ENCODE results near the gene FAR1.

The FAR1 gene

DNA sequence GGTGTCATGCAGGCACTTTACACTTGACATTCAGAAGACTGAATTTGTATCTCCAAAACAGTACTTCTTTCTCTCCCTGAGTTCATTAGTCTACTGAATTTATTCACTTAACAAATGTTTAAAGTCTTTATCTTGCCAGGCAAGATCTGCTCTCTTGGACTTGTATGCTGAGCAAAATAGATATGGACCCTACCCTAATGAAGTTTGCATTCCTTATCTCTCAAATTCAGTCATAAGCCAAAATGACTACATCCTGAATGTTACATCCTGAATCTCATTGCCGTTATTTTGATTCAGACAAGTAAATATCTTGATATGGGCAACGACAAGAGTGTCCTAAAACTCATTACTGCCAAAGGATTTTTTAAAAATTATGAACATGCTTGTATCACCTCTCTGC is 29.7 kb downstream of the FAR1 start:
- no peaks in the 10 kb centered on the region for H3K27me3 Mint-ChIP-seq
- DNase-seq (ENCODE audit: low spot score in 2 of 2) (no peak), ATAC-seq (replicated peaks; ENCODE audit: extremely low read depth, poor library complexity, severe bottlenecking) (no peak)
- no peak overlapping the region for H3K27ac Mint-ChIP-seq (ENCODE audit: low read depth)
- H3K9me3 Mint-ChIP-seq, result no peaks in the 10 kb centered on the region
- H3K4me1 Mint-ChIP-seq, result peaks cover 11% of the 10 kb centered on the region
- H3K4me3 Mint-ChIP-seq, result no peak overlapping the region
- H3K36me3 Mint-ChIP-seq (ENCODE audit: insufficient read depth), result peaks cover 25% of the 10 kb centered on the region

DNA sequence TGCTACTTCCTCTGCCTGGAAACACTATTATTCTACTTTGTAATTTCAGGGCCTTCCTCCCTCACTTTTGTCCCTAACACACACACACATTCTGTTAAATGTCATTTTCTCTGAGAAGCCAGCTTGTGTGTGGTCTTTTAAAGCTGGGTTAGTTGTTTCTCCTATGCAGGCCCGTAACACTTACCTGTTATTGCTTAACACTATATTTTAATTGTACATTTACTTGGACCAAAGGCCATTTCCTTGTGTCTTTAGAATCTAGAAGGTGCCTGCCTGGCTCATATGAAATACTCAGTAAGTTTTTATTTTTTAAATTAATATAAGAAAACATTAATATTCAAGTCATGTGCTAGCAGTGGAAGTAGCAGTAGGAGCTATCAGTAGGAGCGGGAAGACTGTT is 30.6 kb downstream of the FAR1 start:
- ATAC-seq (replicated peaks; ENCODE audit: extremely low read depth, poor library complexity, severe bottlenecking) (no peak), DNase-seq (ENCODE audit: low spot score in 2 of 2) (no peak)
- H3K27ac Mint-ChIP-seq (ENCODE audit: low read depth), result no peak overlapping the region
- peaks cover 2% of the 10 kb centered on the region for H3K4me1 Mint-ChIP-seq
- no peak overlapping the region for H3K4me3 Mint-ChIP-seq
- peaks cover 23% of the 10 kb centered on the region for H3K36me3 Mint-ChIP-seq (ENCODE audit: insufficient read depth)
- no peaks in the 10 kb centered on the region for H3K9me3 Mint-ChIP-seq
- H3K27me3 Mint-ChIP-seq, result no peaks in the 10 kb centered on the region

DNA sequence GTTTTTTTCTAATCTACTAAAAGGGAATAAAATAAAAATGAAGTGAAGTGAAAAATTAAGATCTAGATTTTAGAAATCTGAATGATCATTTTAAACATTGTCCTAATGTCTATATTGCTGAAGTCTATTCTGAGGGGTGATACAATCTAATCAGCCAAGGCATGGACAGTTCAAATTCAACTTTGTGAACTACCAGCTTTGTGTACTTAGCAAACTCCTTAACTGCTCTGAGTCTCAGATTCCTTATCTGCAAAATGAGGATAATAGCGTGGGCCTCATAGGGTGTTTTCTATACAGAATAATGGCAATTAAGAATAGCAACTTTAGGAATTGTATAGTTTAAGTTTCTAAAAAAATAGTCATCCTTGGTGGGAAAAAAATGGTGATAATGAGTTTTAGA is 31.4 kb downstream of the FAR1 start:
- no peak for DNase-seq (ENCODE audit: low spot score in 2 of 2)
- no peak for ATAC-seq (replicated peaks; ENCODE audit: extremely low read depth, poor library complexity, severe bottlenecking)
- Mint-ChIP-seq H3K27ac (ENCODE audit: low read depth) (no peak overlapping the region), H3K27me3 (no peaks in the 10 kb centered on the region), H3K36me3 (ENCODE audit: insufficient read depth) (peaks cover 25% of the 10 kb centered on the region), H3K4me1 (no peaks in the 10 kb centered on the region), H3K9me3 (no peaks in the 10 kb centered on the region), H3K4me3 (no peak overlapping the region)

DNA sequence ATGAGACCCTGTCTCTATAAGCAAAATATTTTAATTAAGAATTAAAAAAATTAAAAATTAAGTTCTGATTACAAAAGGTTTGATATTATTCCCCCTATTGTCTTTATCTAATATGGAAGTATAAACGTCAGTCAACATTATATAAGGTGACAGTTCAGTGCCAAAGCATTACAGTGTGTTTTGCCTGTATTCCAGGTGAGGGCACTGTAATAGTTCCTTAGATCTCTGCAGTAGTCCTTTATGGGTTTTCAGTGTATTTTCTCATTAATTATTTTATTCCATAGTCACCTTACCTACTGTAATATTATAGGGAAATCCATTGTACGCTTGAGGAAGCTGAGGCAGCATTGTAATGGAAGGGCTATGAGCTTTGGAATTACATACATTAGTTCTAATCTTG is 33.0 kb downstream of the FAR1 start:
- Mint-ChIP-seq H3K36me3 (ENCODE audit: insufficient read depth) (peaks cover 23% of the 10 kb centered on the region), H3K27me3 (no peaks in the 10 kb centered on the region)

DNA sequence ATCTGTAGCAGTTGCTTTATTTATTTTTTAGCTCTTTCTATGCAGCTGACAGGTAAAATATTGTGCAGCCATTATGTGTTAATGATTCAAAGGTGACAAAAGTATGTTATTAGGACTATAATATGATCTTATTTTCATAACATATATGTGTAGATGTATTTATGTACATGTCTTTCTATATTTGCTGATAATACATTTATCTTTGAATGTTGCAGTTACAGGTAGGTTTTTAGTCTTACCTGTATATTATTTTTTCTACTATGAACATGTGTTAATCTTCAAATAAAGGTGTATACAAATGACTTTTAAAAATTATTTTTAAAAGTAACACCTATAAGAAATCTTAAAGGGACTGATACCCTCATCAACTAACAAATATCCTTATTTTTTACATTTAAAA is 33.6 kb downstream of the FAR1 start:
- Mint-ChIP-seq H3K4me3 (no peak overlapping the region), H3K27ac (ENCODE audit: low read depth) (no peak overlapping the region), H3K9me3 (no peaks in the 10 kb centered on the region), H3K4me1 (no peaks in the 10 kb centered on the region), H3K36me3 (ENCODE audit: insufficient read depth) (peaks cover 21% of the 10 kb centered on the region), H3K27me3 (no peaks in the 10 kb centered on the region)
- ATAC-seq (replicated peaks; ENCODE audit: extremely low read depth, poor library complexity, severe bottlenecking) (no peak), DNase-seq (ENCODE audit: low spot score in 2 of 2) (no peak)

More for the DNA sequence above, 33.0 kb downstream of the FAR1 start:
- ATAC-seq (replicated peaks; ENCODE audit: extremely low read depth, poor library complexity, severe bottlenecking) (no peak), DNase-seq (ENCODE audit: low spot score in 2 of 2) (no peak)
- Mint-ChIP-seq H3K27ac (ENCODE audit: low read depth) (no peak overlapping the region), H3K9me3 (no peaks in the 10 kb centered on the region), H3K4me3 (no peak overlapping the region), H3K4me1 (no peaks in the 10 kb centered on the region)

DNA sequence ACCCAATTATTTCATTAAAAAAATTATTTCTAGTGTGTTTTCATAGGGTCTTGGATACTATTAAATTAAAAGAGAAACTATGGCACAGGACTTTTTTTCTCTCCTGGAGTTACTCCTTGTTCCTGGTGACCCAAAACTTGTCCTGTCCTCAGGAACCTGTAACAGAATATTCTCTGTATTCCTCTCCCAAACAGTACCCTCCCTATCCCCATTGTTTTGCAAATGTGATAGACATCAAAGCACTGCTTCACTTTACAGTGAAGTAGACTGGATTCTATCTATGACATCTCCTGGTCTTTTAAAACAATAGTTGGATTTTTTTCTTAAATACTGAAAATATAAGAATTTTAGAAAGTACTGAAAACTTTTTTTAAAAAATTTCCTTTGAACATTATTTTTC is 37.2 kb downstream of the FAR1 start:
- Mint-ChIP-seq H3K36me3 (ENCODE audit: insufficient read depth) (peaks cover 24% of the 10 kb centered on the region), H3K4me1 (no peaks in the 10 kb centered on the region), H3K27ac (ENCODE audit: low read depth) (no peak overlapping the region), H3K4me3 (no peak overlapping the region), H3K27me3 (no peaks in the 10 kb centered on the region), H3K9me3 (no peaks in the 10 kb centered on the region)
- DNase-seq (ENCODE audit: low spot score in 2 of 2) (no peak), ATAC-seq (replicated peaks; ENCODE audit: extremely low read depth, poor library complexity, severe bottlenecking) (no peak)

DNA sequence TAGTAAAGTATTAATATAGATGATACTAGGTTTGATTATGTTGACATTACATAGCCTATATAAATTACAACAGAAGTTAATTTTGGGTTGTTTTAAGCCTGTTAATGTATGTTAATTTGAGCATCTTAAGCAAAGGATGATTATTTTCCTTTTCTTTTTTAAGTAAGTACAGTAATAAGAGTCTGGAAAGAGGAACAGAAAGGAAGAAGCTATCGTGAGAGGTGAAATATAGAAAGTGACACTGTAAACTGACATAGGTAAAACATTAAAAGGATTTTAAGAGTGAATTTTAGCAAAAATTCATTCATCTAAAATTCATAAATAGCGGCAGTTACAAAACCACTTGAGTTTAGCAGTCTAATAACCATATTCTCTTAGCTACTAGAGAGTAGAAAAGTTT is 45.5 kb downstream of the FAR1 start:
- H3K27ac Mint-ChIP-seq (ENCODE audit: low read depth), result no peak overlapping the region
- no peaks in the 10 kb centered on the region for H3K9me3 Mint-ChIP-seq
- H3K4me1 Mint-ChIP-seq, result peaks cover 13% of the 10 kb centered on the region
- no peaks in the 10 kb centered on the region for H3K27me3 Mint-ChIP-seq
- no peak for DNase-seq (ENCODE audit: low spot score in 2 of 2)
- H3K36me3 Mint-ChIP-seq (ENCODE audit: insufficient read depth), result peaks cover 35% of the 10 kb centered on the region
- H3K4me3 Mint-ChIP-seq, result no peak overlapping the region
- ATAC-seq (replicated peaks; ENCODE audit: extremely low read depth, poor library complexity, severe bottlenecking), result no peak

DNA sequence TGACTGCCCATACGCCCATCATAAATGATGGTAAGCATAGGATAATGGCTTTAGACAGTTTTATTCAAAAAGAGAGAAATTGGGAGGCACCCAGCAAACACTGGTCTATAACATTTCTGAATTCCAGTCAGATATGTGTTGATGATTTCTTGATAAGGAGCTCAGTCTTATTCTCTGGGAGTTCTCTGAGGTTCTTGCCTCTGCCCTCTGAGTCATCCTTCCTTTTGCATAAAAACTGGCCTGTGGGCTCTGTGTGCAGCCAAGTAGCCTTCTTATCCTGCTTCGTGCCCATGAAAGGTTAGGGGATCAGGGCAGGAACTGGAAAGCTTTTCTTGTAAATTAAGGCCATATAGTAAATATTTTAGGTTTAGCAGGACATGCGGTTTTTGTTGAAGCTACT is 48.9 kb downstream of the FAR1 start:
- ATAC-seq (replicated peaks; ENCODE audit: extremely low read depth, poor library complexity, severe bottlenecking), result no peak
- Mint-ChIP-seq H3K27ac (ENCODE audit: low read depth) (no peak overlapping the region), H3K4me1 (peaks cover 13% of the 10 kb centered on the region), H3K4me3 (no peak overlapping the region), H3K9me3 (no peaks in the 10 kb centered on the region), H3K27me3 (no peaks in the 10 kb centered on the region), H3K36me3 (ENCODE audit: insufficient read depth) (peaks cover 26% of the 10 kb centered on the region)
- DNase-seq (ENCODE audit: low spot score in 2 of 2), result no peak

DNA sequence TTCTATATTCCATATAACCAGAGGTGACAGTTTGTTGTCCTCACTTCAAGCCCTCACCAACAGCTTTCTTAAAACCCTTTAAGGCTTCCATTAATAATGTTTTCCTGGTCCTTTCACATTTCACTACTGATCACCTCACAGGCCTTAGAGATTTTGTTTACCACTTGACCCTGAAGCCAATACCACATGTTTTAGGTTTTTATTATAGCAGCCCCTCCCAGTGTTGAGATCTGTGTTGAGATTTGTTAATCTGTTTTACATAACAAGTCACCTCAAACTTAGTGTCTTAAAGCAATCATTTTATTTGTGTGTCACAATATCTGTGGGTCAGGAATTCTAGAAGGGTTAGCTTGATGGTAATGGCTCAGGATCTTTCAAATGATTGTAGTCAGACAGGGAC is 49.9 kb downstream of the FAR1 start:
- ATAC-seq (replicated peaks; ENCODE audit: extremely low read depth, poor library complexity, severe bottlenecking) (no peak), DNase-seq (ENCODE audit: low spot score in 2 of 2) (no peak)
- H3K4me1 Mint-ChIP-seq, result peaks cover 16% of the 10 kb centered on the region
- no peaks in the 10 kb centered on the region for H3K9me3 Mint-ChIP-seq
- H3K27me3 Mint-ChIP-seq, result no peaks in the 10 kb centered on the region
- H3K27ac Mint-ChIP-seq (ENCODE audit: low read depth), result peak overlapping the region; percentile 16
- peaks cover 32% of the 10 kb centered on the region for H3K36me3 Mint-ChIP-seq (ENCODE audit: insufficient read depth)
- H3K4me3 Mint-ChIP-seq, result no peak overlapping the region

DNA sequence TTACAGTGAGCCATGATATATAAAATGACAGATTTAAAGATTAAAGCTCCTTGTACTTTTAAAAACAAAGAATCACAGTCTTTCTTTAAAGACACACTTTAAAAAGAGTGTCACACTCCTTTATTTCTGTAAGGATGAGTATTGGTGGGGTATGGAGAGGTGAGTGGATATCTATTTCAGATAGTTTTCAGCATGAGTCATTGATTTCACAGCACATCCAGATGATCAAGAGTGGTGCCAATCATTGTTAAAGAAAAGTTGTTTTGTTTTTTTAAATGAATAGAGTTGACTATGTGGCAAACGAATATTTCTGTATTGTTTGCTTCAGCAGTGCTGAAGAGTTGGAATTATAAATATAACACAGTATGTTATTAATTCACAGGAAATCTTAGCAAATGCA is 52.5 kb downstream of the FAR1 start:
- H3K9me3 Mint-ChIP-seq, result no peaks in the 10 kb centered on the region
- DNase-seq (ENCODE audit: low spot score in 2 of 2) (no peak), ATAC-seq (replicated peaks; ENCODE audit: extremely low read depth, poor library complexity, severe bottlenecking) (no peak)
- peaks cover 34% of the 10 kb centered on the region for H3K36me3 Mint-ChIP-seq (ENCODE audit: insufficient read depth)
- no peaks in the 10 kb centered on the region for H3K27me3 Mint-ChIP-seq
- H3K4me1 Mint-ChIP-seq, result peaks cover 18% of the 10 kb centered on the region
- no peak overlapping the region for H3K4me3 Mint-ChIP-seq
- no peak overlapping the region for H3K27ac Mint-ChIP-seq (ENCODE audit: low read depth)

DNA sequence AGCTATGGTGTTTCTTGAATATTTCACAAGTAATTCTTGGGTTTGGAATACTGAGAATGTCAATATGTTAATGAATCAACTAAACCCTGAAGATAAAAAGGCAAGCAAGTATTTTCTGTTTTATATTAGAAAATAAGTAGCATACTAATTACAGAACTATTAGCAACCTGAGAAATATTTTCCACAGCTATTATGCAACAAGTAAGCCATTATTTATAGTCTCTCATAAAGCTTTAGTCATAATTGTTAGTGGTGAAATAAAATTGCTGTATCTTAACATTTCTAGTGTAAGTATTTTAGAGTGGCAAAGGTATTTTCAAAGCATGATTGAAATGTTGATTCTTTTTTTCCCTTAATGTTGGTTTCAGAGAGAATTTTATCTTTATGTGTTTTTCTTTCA is 53.3 kb downstream of the FAR1 start:
- Mint-ChIP-seq H3K4me1 (peaks cover 18% of the 10 kb centered on the region), H3K27ac (ENCODE audit: low read depth) (no peak overlapping the region), H3K4me3 (no peak overlapping the region), H3K27me3 (no peaks in the 10 kb centered on the region), H3K9me3 (no peaks in the 10 kb centered on the region), H3K36me3 (ENCODE audit: insufficient read depth) (peaks cover 34% of the 10 kb centered on the region)
- no peak for DNase-seq (ENCODE audit: low spot score in 2 of 2)
- ATAC-seq (replicated peaks; ENCODE audit: extremely low read depth, poor library complexity, severe bottlenecking), result no peak

DNA sequence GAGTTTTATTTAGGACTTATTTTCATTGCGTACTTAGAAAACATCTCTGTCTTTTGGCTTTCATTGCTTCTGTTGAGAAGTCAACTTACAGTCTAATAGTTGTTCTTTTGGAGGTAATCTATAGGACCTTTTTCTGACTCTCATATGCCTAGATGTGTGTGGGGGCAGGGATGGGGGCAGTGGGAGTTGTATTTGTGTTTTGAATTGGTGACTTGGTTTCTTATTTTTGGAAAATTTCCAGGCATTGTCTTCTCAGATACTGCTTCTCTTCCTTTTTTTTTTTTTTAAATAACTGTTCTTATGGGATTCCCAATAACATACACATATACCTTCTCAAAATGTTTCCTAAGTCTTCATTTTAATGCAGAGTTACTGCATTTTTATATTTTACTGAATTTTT is 58.0 kb downstream of the FAR1 start:
- ATAC-seq (replicated peaks; ENCODE audit: extremely low read depth, poor library complexity, severe bottlenecking) (no peak), DNase-seq (ENCODE audit: low spot score in 2 of 2) (no peak)
- peaks cover 5% of the 10 kb centered on the region for H3K4me1 Mint-ChIP-seq
- no peaks in the 10 kb centered on the region for H3K9me3 Mint-ChIP-seq
- H3K27ac Mint-ChIP-seq (ENCODE audit: low read depth), result peak overlapping the region; percentile 42
- H3K4me3 Mint-ChIP-seq, result no peak overlapping the region
- H3K36me3 Mint-ChIP-seq (ENCODE audit: insufficient read depth), result peaks cover 48% of the 10 kb centered on the region
- no peaks in the 10 kb centered on the region for H3K27me3 Mint-ChIP-seq

DNA sequence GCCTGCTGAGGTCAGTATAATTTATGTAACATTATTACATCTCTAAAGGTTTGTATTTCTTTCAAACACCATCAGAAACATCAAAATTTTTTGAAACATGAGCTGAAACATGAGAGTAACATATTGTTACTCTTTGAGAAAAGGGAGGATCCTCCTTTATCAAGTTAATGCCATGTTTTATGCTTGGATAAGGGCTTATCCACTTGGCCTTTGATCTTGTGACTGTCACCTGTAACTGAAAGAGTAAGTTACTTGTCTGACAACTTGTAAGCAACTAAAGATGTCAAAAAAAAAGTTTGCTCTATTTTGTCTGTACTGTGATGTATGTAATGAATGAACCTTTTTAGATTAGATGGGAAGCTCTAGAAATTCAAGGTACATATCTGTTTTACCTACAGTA is 59.6 kb downstream of the FAR1 start:
- H3K4me1 Mint-ChIP-seq, result peaks cover 5% of the 10 kb centered on the region
- no peaks in the 10 kb centered on the region for H3K9me3 Mint-ChIP-seq
- no peaks in the 10 kb centered on the region for H3K27me3 Mint-ChIP-seq
- no peak for DNase-seq (ENCODE audit: low spot score in 2 of 2)
- H3K36me3 Mint-ChIP-seq (ENCODE audit: insufficient read depth), result peaks cover 44% of the 10 kb centered on the region
- H3K27ac Mint-ChIP-seq (ENCODE audit: low read depth), result no peak overlapping the region
- no peak for ATAC-seq (replicated peaks; ENCODE audit: extremely low read depth, poor library complexity, severe bottlenecking)
- no peak overlapping the region for H3K4me3 Mint-ChIP-seq

DNA sequence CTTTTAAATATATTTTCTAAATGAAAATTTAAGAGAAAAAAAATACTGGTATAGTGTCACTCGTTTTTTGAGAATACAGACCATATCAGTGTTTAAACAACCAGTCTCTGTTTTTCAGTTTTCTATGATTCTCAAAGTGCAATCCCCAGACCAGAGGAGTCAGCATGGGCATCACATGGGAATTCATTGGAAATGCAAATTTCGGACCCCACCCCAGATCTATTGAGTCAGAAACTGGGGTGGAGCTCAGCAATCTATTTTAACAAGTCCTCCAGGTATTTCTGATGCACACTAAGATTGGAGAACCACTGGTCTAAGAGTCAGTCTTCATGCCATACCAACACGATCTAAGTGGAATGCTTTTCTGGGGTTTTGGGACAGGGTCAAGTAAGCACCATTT is 66.1 kb downstream of the FAR1 start:
- ATAC-seq (replicated peaks; ENCODE audit: extremely low read depth, poor library complexity, severe bottlenecking) (no peak), DNase-seq (ENCODE audit: low spot score in 2 of 2) (no peak)
- Mint-ChIP-seq H3K9me3 (no peaks in the 10 kb centered on the region), H3K36me3 (ENCODE audit: insufficient read depth) (peaks cover 8% of the 10 kb centered on the region), H3K4me3 (no peak overlapping the region), H3K4me1 (no peaks in the 10 kb centered on the region), H3K27me3 (no peaks in the 10 kb centered on the region), H3K27ac (ENCODE audit: low read depth) (no peak overlapping the region)
